HepG2 (cell line): ENCODE measurements around the gene DHX58. TPM values are rescaled to one million over a fixed set of nuclear protein-coding genes. Genes with fewer than 3 reads are reported as not detected.

Experiments
- CTCF ChIP-seq: sonication (generic); formaldehyde crosslinking; IDR thresholded peaks from 2 replicates; pipeline ENCODE4 v1.5.0; 2020; ENCODE audit warnings: mild to moderate bottlenecking, missing genetic modification reagents, moderate library complexity
- DR1 ChIP-seq: sonication (generic); formaldehyde crosslinking; IDR thresholded peaks from 2 replicates; pipeline ENCODE4 v1.8.0; 2021; ENCODE audit warnings: mild to moderate bottlenecking, missing genetic modification reagents, inconsistent platforms
- ERF ChIP-seq: IDR thresholded peaks from 2 replicates; pipeline ENCODE4 v1.6.1; 2018; ENCODE audit warnings: missing biosample characterization, missing genetic modification reagents
- FOXA1 ChIP-seq, 2 experiments: fragments of 450-650 bp in 1 of 2; sonication (generic) in 1 of 2; formaldehyde crosslinking in 1 of 2; IDR thresholded peaks; 2 replicates each; pipeline versions ENCODE4 v1.4.0 to v1.6.1; 2016 to 2020; ENCODE audit warnings: missing genetic modification reagents in 1 of 2
- GPN1 ChIP-seq: sonication (generic); formaldehyde crosslinking; IDR thresholded peaks from 2 replicates; pipeline ENCODE4 v1.5.1; 2020; ENCODE audit warnings: missing genetic modification reagents, borderline replicate concordance
- NONO ChIP-seq, 2 experiments: fragments of 450-650 bp in 1 of 2; sonication (generic) in 1 of 2; formaldehyde crosslinking in 1 of 2; IDR thresholded peaks in 1 of 2; conservative IDR thresholded peaks in 1 of 2; 2 replicates each; pipeline versions ENCODE4 v1.6.1 to v1.8.0; 2017 to 2022; ENCODE audit warnings: mild to moderate bottlenecking in 1 of 2, missing genetic modification reagents in 1 of 2, moderate library complexity in 1 of 2
- RARA ChIP-seq: IDR thresholded peaks from 2 replicates; pipeline ENCODE4 v1.6.1; 2016; ENCODE audit warnings: missing genetic modification reagents, missing compliant biosample characterization
- REL ChIP-seq: sonication (generic); formaldehyde crosslinking; conservative IDR thresholded peaks from 2 replicates; pipeline ENCODE4 v1.8.0; 2022; ENCODE audit warnings: mild to moderate bottlenecking, missing genetic modification reagents, moderate library complexity
- TBX2 ChIP-seq: sonication (generic); formaldehyde crosslinking; IDR thresholded peaks from 2 replicates; pipeline ENCODE4 v1.5.0; 2020; ENCODE audit warnings: missing genetic modification reagents, mild to moderate bottlenecking, borderline replicate concordance
- ZKSCAN8 ChIP-seq: IDR thresholded peaks from 2 replicates; pipeline ENCODE4 v1.6.1; 2016; ENCODE audit warnings: borderline replicate concordance, missing genetic modification reagents, missing compliant biosample characterization
- ZNF687 ChIP-seq: sonication (generic); formaldehyde crosslinking; IDR thresholded peaks from 2 replicates; pipeline ENCODE4 v1.5.1; 2020; ENCODE audit warnings: mild to moderate bottlenecking, missing genetic modification reagents, moderate library complexity
- ZSCAN31 ChIP-seq: sonication (generic); formaldehyde crosslinking; IDR thresholded peaks from 2 replicates; pipeline ENCODE4 v1.5.0; 2020; ENCODE audit warnings: low read depth, mild to moderate bottlenecking, missing genetic modification reagents
- polyA plus RNA-seq, 8 experiments: library from polyadenylated mRNA; depleted of rRNA in 3 of 8; stranded (reverse) in 7 of 8; unstranded in 1 of 8; fragments of >200 nt; fragmentation: Illumina TruSeq in 4 of 8; extraction: Trizol in 4 of 8; gene quantifications; 2 replicates each; pipeline versions ENCODE4 v1.2.1 to v1.2.3, GENCODE V29; 2011 to 2016; ENCODE audit warnings: low read depth in 4 of 8, missing spikeins in 1 of 8, mixed read lengths in 1 of 8; ENCODE audit not compliant: insufficient read depth in 1 of 8
- total RNA-seq, 5 experiments: library from RNA; depleted of rRNA; stranded (reverse); fragments of >200 nt; fragmentation: Illumina TruSeq; extraction: Trizol; gene quantifications; 2 replicates each; pipeline ENCODE4 v1.2.3, GENCODE V29; 2016; ENCODE audit warnings: low read depth in 1 of 5
- TF ChIP-seq, protein P1 (sequence below): IDR thresholded peaks from 2 replicates; pipeline ENCODE4 v1.6.1; 2012; ENCODE audit warnings: low read depth, low read length, improper control_type of control experiment

Gene DHX58
- total and polyA plus RNA-seq, 2 of the 13 experiments (the other 11 are each of a cell fraction or from before 2014, with no cell fraction given): 6.7 to 7.8 TPM

GRCh38 chr17:42116705-42117396, 4.3 kb upstream of the DHX58 start (continued):
- TF ChIP-seq ZNF687 (CRISPR knock-in tag): peak; percentile 37
- TF ChIP-seq CTCF (CRISPR knock-in tag): peak; percentile 96
- TF ChIP-seq, protein P1, sequence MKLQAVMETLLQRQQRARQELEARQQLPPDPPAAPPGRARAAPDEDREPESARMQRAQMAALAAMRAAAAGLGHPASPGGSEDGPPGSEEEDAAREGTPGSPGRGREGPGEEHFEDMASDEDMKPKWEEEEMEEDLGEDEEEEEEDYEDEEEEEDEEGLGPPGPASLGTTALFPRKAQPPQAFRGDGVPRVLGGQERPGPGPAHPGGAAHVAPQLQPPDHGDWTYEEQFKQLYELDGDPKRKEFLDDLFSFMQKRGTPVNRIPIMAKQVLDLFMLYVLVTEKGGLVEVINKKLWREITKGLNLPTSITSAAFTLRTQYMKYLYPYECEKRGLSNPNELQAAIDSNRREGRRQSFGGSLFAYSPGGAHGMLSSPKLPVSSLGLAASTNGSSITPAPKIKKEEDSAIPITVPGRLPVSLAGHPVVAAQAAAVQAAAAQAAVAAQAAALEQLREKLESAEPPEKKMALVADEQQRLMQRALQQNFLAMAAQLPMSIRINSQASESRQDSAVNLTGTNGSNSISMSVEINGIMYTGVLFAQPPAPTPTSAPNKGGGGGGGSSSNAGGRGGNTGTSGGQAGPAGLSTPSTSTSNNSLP: peak; percentile 61; the same call in 1 of the 2 replicates
- 0 out of 2 replicates have a peak, but pooled peaks have one; percentile 15 for TF ChIP-seq RARA (CRISPR knock-in tag)
- no peak for TF ChIP-seq NONO (IDR thresholded peaks at IDR 0.05)
- peak; percentile 76 for TF ChIP-seq NONO (CRISPR knock-in tag; conservative IDR thresholded peaks at IDR 0.05)
- peak; percentile 53; the same call in 1 of the 2 replicates for TF ChIP-seq TBX2
- no peak for TF ChIP-seq ZKSCAN8 (CRISPR knock-in tag)
- no peak for TF ChIP-seq DR1 (CRISPR knock-in tag)
- no peak for TF ChIP-seq GPN1 (CRISPR knock-in tag)
- TF ChIP-seq ZSCAN31 (CRISPR knock-in tag): peak; percentile 33; the same call in 1 of the 2 replicates
- TF ChIP-seq FOXA1 (IDR thresholded peaks at IDR 0.05): no peak
- peak; percentile 90 for TF ChIP-seq FOXA1 (CRISPR knock-in tag; IDR thresholded peaks at IDR 0.05)
- peak; percentile 51; the same call in 1 of the 2 replicates for TF ChIP-seq REL (CRISPR knock-in tag)
- 0 out of 2 replicates have a peak, but pooled peaks have one; percentile 33 for TF ChIP-seq ERF (CRISPR knock-in tag)
